Activated CD8-positive, alpha-beta T cell treated with anti-CD3 and anti-CD28 coated beads for 36 hours (primary cell): ENCODE results near the gene LDB2. TPM values are rescaled to one million over a fixed set of nuclear protein-coding genes. Genes with fewer than 3 reads are reported as not detected.

ENCODE experiments used
- ATAC-seq: fragments of 200-7000 bp; cut with Tn5 transposase; one replicate; pipeline ENCODE4 v1.10.0; 2021; ENCODE audit warnings: mild to moderate bottlenecking, moderate library complexity
- CTCF ChIA-PET: fragments of 350-600 bp; sonication (Branson Sonifier 250); formaldehyde crosslinking; loops from one replicate; lab custom pipeline; 2021; ENCODE audit warnings: antibody characterized with exemption; lab: Charles Lee
- POLR2A ChIA-PET: fragments of 350-600 bp; sonication (Branson Sonifier 250); formaldehyde crosslinking; loops from one replicate; lab custom pipeline; 2021; ENCODE audit warnings: antibody characterized with exemption; lab: Charles Lee
- DNase-seq: peaks from one replicate; pipeline ENCODE4 v3.0.0-alpha.2; 2020
- H3K27ac Mint-ChIP-seq: one replicate; pipeline ENCODE4 v1.8.0; 2021; ENCODE audit warnings: mild to moderate bottlenecking, mixed read lengths
- H3K27me3 Mint-ChIP-seq: one replicate; pipeline ENCODE4 v1.8.0; 2021; ENCODE audit warnings: mixed read lengths
- H3K36me3 Mint-ChIP-seq: one replicate; pipeline ENCODE4 v1.8.0; 2021; ENCODE audit warnings: low read depth, mixed read lengths
- H3K4me1 Mint-ChIP-seq: one replicate; pipeline ENCODE4 v1.8.0; 2021; ENCODE audit warnings: low read depth, mixed read lengths
- H3K4me3 Mint-ChIP-seq: one replicate; pipeline ENCODE4 v1.8.0; 2021; ENCODE audit warnings: mild to moderate bottlenecking, moderate library complexity, mixed read lengths
- H3K9me3 Mint-ChIP-seq: one replicate; pipeline ENCODE4 v1.8.0; 2021; ENCODE audit warnings: mixed read lengths
- intact Hi-C: fragments of 100-400 bp; cut with micrococcal nuclease; formaldehyde crosslinking; loops from one replicate; pipeline ENCODE4 v1.10.0; 2022
- total RNA-seq, 2 experiments: library from RNA; stranded (reverse); gene quantifications; one replicate each; pipeline ENCODE4 v1.2.3, GENCODE V29; 2021
- TF ChIP-seq, protein P1 (sequence below): fragments of 200-600 bp; IDR thresholded peaks from one replicate; pipeline ENCODE4 v1.8.0; 2022; ENCODE audit warnings: antibody characterized with exemption, mild to moderate bottlenecking

LDB2 gene
- total RNA-seq, 2 experiments from 2014 or later: not detected

DNA sequence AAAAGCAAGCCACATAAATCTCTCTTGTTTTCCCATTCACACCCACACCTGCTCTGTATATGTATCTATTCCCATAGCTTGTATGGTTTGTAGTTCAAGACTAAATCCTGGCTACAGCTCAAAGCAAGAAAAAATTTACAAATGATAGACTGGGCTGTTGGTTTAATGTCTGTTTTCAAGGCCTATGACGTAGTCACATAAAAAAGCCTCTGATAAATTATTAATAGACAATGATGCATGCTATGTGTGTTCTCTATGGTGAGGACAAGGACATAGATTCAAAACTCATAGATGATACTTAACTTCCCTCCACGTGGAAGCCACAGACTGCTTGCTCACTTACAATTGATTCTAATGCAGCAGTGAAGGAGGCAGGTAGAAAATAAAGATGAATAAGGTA is 194.0 kb downstream of the LDB2 start:
- H3K27me3 Mint-ChIP-seq: peaks cover 8% of the 10 kb centered on the region
- H3K36me3 Mint-ChIP-seq: no peaks in the 10 kb centered on the region
- ATAC-seq (no peak), DNase-seq (no peak)
- intact Hi-C loops: no loop called here
- H3K4me1 Mint-ChIP-seq: no peaks in the 10 kb centered on the region
- H3K4me3 Mint-ChIP-seq: no peak overlapping the region
- POLR2A ChIA-PET: no interaction called here
- H3K9me3 Mint-ChIP-seq: no peaks in the 10 kb centered on the region
- no peak overlapping the region for H3K27ac Mint-ChIP-seq
- CTCF ChIA-PET: no interaction called here
- TF ChIP-seq, protein P1, sequence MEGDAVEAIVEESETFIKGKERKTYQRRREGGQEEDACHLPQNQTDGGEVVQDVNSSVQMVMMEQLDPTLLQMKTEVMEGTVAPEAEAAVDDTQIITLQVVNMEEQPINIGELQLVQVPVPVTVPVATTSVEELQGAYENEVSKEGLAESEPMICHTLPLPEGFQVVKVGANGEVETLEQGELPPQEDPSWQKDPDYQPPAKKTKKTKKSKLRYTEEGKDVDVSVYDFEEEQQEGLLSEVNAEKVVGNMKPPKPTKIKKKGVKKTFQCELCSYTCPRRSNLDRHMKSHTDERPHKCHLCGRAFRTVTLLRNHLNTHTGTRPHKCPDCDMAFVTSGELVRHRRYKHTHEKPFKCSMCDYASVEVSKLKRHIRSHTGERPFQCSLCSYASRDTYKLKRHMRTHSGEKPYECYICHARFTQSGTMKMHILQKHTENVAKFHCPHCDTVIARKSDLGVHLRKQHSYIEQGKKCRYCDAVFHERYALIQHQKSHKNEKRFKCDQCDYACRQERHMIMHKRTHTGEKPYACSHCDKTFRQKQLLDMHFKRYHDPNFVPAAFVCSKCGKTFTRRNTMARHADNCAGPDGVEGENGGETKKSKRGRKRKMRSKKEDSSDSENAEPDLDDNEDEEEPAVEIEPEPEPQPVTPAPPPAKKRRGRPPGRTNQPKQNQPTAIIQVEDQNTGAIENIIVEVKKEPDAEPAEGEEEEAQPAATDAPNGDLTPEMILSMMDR: no peak

DNA sequence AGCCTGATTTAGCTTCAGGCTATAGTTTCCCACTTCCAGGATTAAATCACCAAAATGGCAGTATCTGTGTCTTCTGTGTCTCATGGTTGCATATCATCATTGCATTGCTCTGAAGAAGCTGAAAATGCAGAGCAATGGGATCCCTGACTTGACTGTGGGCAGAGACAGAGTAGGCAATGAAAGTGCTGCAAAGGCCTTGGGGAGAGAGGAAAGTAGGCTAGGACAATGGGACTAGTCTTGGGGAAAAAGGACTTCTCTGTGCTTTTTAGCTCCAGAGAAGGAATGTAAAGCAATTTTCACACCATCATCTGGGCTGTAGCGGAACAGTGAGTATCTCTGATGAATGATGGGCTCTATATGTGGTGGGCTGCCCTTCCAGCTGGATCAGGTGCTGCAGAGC is 202.5 kb downstream of the LDB2 start:
- no peak overlapping the region for H3K4me3 Mint-ChIP-seq
- CTCF ChIA-PET: no interaction called here
- ATAC-seq: no peak

DNA sequence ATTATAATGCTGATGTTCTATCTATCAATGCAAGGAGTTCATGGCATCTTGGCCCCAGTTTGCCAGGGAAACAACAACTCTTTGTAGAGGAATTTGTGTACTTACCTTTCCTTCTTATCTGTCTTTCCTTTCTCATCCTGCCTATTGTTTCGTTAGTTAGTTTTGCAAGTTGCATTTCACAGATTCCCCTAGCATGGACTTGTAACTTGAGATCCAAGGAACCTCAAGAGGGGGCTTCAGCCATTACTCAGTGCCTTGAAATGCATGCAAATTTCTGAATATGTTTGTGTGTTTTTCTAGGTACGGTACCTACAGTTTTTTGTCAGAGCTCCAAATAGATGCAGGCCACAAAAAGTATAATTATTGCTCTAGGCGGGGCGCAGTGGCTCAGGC is 203.6 kb downstream of the LDB2 start:
- ATAC-seq (no peak), DNase-seq (no peak)
- H3K36me3 Mint-ChIP-seq: no peaks in the 10 kb centered on the region
- no peaks in the 10 kb centered on the region for H3K4me1 Mint-ChIP-seq
- intact Hi-C loops: no loop called here
- H3K27me3 Mint-ChIP-seq: no peaks in the 10 kb centered on the region
- H3K27ac Mint-ChIP-seq: no peak overlapping the region
- ChIA-PET CTCF (no interaction called here), POLR2A (no interaction called here)
- H3K9me3 Mint-ChIP-seq: no peaks in the 10 kb centered on the region
- TF ChIP-seq, protein P1: no peak
- no peak overlapping the region for H3K4me3 Mint-ChIP-seq

More for the DNA sequence above, 202.5 kb downstream of the LDB2 start:
- no peak overlapping the region for H3K27ac Mint-ChIP-seq
- POLR2A ChIA-PET: no interaction called here
- H3K4me1 Mint-ChIP-seq: no peaks in the 10 kb centered on the region
- TF ChIP-seq, protein P1: no peak
- no peaks in the 10 kb centered on the region for H3K36me3 Mint-ChIP-seq
- H3K27me3 Mint-ChIP-seq: no peaks in the 10 kb centered on the region
- H3K9me3 Mint-ChIP-seq: no peaks in the 10 kb centered on the region
- intact Hi-C loops: no loop called here
- no peak for DNase-seq

DNA sequence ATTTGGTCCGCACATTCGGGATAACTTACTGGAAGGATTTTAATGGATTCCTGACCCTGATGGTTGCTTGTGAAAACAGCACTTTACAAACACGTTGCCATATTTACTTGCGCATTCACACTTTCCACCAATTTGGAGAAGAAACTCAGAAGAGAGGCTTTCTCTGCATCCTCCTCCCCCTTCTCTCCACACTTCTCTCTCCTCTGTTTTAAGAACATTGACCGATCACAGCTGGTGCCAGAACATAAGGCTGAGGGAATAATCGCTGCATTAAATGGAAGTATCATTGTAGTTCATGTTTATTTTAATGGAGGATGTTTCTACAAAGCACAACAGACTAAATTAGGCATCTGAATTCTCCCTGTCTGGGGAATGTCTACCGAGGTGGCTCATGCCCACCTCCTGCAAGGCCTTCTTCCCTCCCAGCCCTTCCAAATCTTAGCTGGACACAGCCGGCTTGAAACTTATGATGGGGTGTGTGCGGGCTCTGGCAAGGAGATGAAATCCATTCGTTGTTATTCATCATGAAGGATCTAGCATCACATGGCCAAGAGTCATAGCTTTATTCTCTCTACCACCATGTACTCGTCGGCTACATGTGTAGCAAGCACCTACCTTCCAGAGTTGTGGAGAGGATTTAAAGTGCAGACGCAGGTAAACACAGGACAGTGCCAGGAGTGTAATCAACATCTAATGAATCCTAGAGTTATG is 204.1 kb downstream of the LDB2 start:
- Mint-ChIP-seq H3K4me1 (no peaks in the 10 kb centered on the region), H3K36me3 (no peaks in the 10 kb centered on the region), H3K9me3 (no peaks in the 10 kb centered on the region), H3K4me3 (no peak overlapping the region), H3K27ac (no peak overlapping the region), H3K27me3 (no peaks in the 10 kb centered on the region)
- intact Hi-C loops: no loop called here
- ChIA-PET CTCF (no interaction called here), POLR2A (no interaction called here)
- ATAC-seq (no peak), DNase-seq (no peak)
- TF ChIP-seq, protein P1: no peak

DNA sequence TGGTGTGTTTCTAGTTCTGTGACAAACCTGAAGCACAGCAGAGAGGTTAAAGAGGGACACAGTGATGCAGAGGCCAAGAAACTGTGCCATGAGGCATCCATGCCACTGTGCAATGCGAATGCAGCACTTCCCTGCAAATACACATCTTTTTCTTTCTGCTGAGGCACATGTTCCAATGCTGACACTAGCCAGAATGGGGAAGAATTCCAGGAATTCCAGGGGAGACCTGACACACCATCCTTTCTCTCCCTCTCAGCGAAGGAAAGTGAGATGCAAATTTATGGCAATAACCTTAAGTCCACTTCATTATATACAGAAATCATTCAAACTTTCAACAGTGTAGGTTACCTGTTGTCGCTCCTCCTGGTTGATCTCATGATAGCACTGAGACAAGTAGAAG is 204.8 kb downstream of the LDB2 start:
- intact Hi-C loops: no loop called here
- TF ChIP-seq, protein P1: no peak
- Mint-ChIP-seq H3K27me3 (no peaks in the 10 kb centered on the region), H3K27ac (no peak overlapping the region), H3K4me3 (no peak overlapping the region), H3K4me1 (no peaks in the 10 kb centered on the region), H3K9me3 (no peaks in the 10 kb centered on the region), H3K36me3 (no peaks in the 10 kb centered on the region)
- POLR2A ChIA-PET: no interaction called here
- DNase-seq: no peak
- CTCF ChIA-PET: no interaction called here
- no peak for ATAC-seq
